A673 (cell line): ENCODE results near the gene HOMER1. TPM values are rescaled to one million over a fixed set of nuclear protein-coding genes. Genes with fewer than 3 reads are reported as not detected.

ENCODE experiments used
- BruUV-seq: library from RNA; stranded (reverse); fragments of 400-500 nt; replicated peaks from 2 replicates; lab custom pipeline; 2021; lab: Mats Ljungman, UMichigan
- CTCF ChIA-PET: fragments of 300-600 bp; sonication (Branson Sonifier 250); formaldehyde crosslinking; loops from one replicate; lab custom pipeline; 2022; ENCODE audit warnings: antibody characterized with exemption; lab: Charles Lee
- POLR2A ChIA-PET: fragments of 300-600 bp; sonication (Branson Sonifier 250); formaldehyde crosslinking; loops from one replicate; lab custom pipeline; 2022; ENCODE audit warnings: antibody characterized with exemption; ENCODE audit not compliant: low non-redundant PET; lab: Charles Lee
- DNase-seq: peaks from one replicate; pipeline ENCODE4 v3.0.0-alpha.2; 2015; ENCODE audit warnings: low spot score
- H3K27ac ChIP-seq: fragments of 200-600 bp; sonication (generic); 2 replicates; pipeline ENCODE4 v1.5.1; 2016; ENCODE audit warnings: mixed run types, low read depth, mild to moderate bottlenecking, mixed read lengths, antibody characterized with exemption, low read length; ENCODE audit not compliant: poor library complexity, severe bottlenecking
- H3K27me3 ChIP-seq: fragments of 200-600 bp; sonication (generic); replicated peaks from 2 replicates; pipeline ENCODE4 v1.6.1; 2017; ENCODE audit warnings: mixed run types, low read depth, mild to moderate bottlenecking, mixed read lengths, antibody characterized with exemption, low read length; ENCODE audit not compliant: insufficient read depth, poor library complexity
- H3K36me3 ChIP-seq: fragments of 200-600 bp; sonication (generic); 2 replicates; pipeline ENCODE4 v1.6.1; 2016; ENCODE audit warnings: mixed run types, mild to moderate bottlenecking, mixed read lengths, antibody characterized with exemption, low read length; ENCODE audit not compliant: insufficient read depth, poor library complexity, severe bottlenecking
- H3K4me1 ChIP-seq: fragments of 200-600 bp; sonication (generic); 2 replicates; pipeline ENCODE4 v1.6.1; 2017; ENCODE audit warnings: mixed run types, mild to moderate bottlenecking, mixed read lengths, antibody characterized with exemption, low read length; ENCODE audit not compliant: insufficient read depth, poor library complexity, severe bottlenecking
- H3K4me3 ChIP-seq: fragments of 200-600 bp; sonication (generic); 2 replicates; pipeline ENCODE4 v1.5.1; 2016; ENCODE audit warnings: low read depth, mixed run types, mild to moderate bottlenecking, mixed read lengths, low read length; ENCODE audit not compliant: poor library complexity, severe bottlenecking
- H3K9me3 ChIP-seq: fragments of 200-600 bp; sonication (generic); 2 replicates; pipeline ENCODE4 v1.6.1; 2016; ENCODE audit warnings: mixed run types, low read depth, mild to moderate bottlenecking, mixed read lengths, antibody characterized with exemption, low read length; ENCODE audit not compliant: poor library complexity, severe bottlenecking
- CTCF ChIP-seq: fragments of 300-800, 200-600 bp; sonication (generic); conservative IDR thresholded peaks from 2 replicates; pipeline ENCODE4 v1.5.1; 2017; ENCODE audit warnings: low read depth, mild to moderate bottlenecking, antibody characterized with exemption, low read length, moderate library complexity, mixed read lengths
- EZH2 ChIP-seq: fragments of 200-600 bp; sonication (generic); IDR thresholded peaks from 2 replicates; pipeline ENCODE4 v1.6.1; 2017; ENCODE audit warnings: borderline replicate concordance, low read depth, mild to moderate bottlenecking, mixed read lengths, antibody characterized with exemption, low read length; ENCODE audit not compliant: poor library complexity, severe bottlenecking
- intact Hi-C: fragments of 100-400 bp; cut with micrococcal nuclease; formaldehyde crosslinking; loops from one replicate; pipeline ENCODE4 v1.10.0; 2022; ENCODE audit not compliant: unreplicated experiment
- total RNA-seq: library from RNA; stranded (reverse); gene quantifications from 2 replicates; pipeline ENCODE4 v1.2.3, GENCODE V29; 2021

The HOMER1 gene
- total RNA-seq, 1 experiment from 2014 or later: 34.0 TPM

DNA sequence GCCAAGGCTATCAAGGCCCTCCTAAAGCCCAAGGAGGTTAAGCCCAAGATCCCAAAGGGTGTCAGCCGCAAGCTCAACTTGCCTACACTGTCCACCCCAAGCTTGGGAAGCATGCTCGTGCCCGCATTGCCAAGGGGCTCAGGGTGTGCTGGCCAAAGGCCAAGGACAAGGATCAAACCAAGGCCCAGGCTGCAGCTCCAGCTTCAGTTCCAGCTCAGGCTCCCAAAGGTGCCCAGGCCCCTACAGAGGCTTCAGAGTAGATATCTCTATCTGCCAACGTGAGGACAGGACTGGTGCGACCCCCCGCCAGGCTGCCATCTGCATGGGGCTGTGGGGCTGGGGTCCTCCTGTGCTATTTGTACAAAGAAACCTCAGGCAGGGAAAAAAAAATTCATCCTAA is 3.3 kb downstream of the HOMER1 start:
- POLR2A ChIA-PET: no interaction called here
- BruUV-seq: no TSS peak

DNA sequence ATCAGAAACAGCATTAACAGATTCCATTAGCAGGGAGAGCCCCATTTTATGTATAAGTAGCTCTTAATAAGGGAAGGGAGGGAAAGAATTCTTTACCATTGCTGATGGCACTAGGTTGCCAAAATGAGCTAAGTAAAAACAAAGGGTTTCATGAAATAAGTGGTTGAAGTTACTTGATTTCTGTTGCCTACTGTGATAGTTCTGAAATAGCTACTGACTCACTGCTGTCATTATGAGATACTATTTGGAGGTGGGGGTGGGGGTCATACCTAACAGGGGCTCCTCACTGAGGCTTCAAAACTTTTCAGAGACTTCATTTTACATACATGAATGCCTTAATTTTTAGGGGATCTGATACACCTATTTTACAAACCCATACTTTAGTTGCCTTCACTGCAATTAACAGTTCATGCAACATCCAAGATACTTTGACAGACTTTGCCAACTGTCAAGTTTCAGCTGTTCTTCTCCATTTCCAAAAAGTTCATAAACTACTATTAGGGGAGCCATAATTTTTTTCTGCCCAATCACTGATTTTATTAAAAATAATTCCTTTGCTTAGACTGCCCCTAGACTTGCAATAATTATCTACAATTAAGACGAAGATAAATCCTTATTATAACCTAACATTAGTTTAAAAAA is 4.6 kb downstream of the HOMER1 start:
- H3K27ac ChIP-seq: no peak overlapping the region
- H3K4me1 ChIP-seq: peaks cover 39% of the 10 kb centered on the region
- no peaks in the 10 kb centered on the region for H3K36me3 ChIP-seq
- intact Hi-C loops: no loop called here
- BruUV-seq: no TSS peak
- no peaks in the 10 kb centered on the region for H3K9me3 ChIP-seq
- TF ChIP-seq CTCF: no peak
- TF ChIP-seq EZH2: no peak
- CTCF ChIA-PET: no interaction called here
- peak overlapping the region; percentile 85 for H3K4me3 ChIP-seq
- DNase-seq: no peak
- POLR2A ChIA-PET: no interaction called here
- H3K27me3 ChIP-seq: no peaks in the 10 kb centered on the region

More for the DNA sequence above, 3.3 kb downstream of the HOMER1 start:
- peaks cover 34% of the 10 kb centered on the region for H3K4me1 ChIP-seq
- H3K27ac ChIP-seq: no peak overlapping the region
- no peak for TF ChIP-seq EZH2
- TF ChIP-seq CTCF: no peak
- no peaks in the 10 kb centered on the region for H3K36me3 ChIP-seq
- DNase-seq: no peak
- no peaks in the 10 kb centered on the region for H3K9me3 ChIP-seq
- CTCF ChIA-PET: no interaction called here
- peak overlapping the region; percentile 85 for H3K4me3 ChIP-seq
- intact Hi-C loops: no loop called here
- H3K27me3 ChIP-seq: no peaks in the 10 kb centered on the region

DNA sequence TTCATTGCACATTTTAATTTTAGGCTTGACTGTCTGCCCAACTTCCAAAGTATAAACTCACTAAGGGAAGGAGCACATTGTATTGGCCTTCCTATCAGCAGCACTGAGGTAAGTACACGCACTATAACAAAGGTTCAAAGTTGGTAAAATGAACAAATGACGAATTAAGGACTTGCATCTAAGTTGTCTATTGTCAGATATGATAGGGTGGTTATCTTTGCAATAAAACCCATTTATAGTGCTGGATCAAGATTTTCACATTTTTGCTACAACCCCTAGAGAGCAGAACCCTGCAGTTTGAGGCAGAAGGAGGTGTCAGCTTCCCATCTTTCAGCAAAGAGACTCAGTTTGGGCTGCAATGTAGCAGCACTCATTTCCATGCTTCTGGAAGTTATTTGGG is 5.1 kb downstream of the HOMER1 start:
- no peaks in the 10 kb centered on the region for H3K36me3 ChIP-seq
- no peak for DNase-seq
- H3K9me3 ChIP-seq: no peaks in the 10 kb centered on the region
- ChIA-PET POLR2A (no interaction called here), CTCF (no interaction called here)
- H3K27ac ChIP-seq: no peak overlapping the region
- peak overlapping the region; percentile 5 for H3K4me3 ChIP-seq
- H3K4me1 ChIP-seq: peaks cover 44% of the 10 kb centered on the region
- TF ChIP-seq CTCF (no peak), EZH2 (no peak)
- H3K27me3 ChIP-seq: no peaks in the 10 kb centered on the region
- intact Hi-C loops: no loop called here
- no TSS peak for BruUV-seq
